ENCODE measurements around the gene KCNT2. TPM values are rescaled to one million over a fixed set of nuclear protein-coding genes. Genes with fewer than 3 reads are reported as not detected.

The KCNT2 gene
- total and polyA plus RNA-seq, 9 of the 15 experiments (the other 6 are each of a cell fraction or from before 2014, with no cell fraction given) = 0.13 to 0.73 (median 0.28) TPM

DNA sequence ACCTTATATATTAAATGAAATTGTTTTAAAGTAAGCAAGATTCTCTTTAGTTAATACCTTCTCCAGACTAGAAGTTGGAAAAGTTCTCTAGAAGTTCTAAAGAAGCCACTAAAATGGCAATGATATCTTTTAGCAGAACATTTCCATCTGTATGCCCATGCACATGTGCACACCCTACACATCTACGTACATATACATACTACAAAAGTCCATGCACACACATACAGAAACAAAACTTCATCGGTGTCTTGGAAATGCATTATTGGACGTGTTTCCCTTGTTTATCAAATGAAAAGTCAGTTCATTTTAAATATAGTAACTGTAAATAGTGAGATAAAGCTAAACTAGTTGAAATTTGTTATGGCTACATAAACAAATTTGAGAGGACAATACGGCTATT, 114.4 kb downstream of the KCNT2 start (continued):
- TF ChIP-seq, protein P1, sequence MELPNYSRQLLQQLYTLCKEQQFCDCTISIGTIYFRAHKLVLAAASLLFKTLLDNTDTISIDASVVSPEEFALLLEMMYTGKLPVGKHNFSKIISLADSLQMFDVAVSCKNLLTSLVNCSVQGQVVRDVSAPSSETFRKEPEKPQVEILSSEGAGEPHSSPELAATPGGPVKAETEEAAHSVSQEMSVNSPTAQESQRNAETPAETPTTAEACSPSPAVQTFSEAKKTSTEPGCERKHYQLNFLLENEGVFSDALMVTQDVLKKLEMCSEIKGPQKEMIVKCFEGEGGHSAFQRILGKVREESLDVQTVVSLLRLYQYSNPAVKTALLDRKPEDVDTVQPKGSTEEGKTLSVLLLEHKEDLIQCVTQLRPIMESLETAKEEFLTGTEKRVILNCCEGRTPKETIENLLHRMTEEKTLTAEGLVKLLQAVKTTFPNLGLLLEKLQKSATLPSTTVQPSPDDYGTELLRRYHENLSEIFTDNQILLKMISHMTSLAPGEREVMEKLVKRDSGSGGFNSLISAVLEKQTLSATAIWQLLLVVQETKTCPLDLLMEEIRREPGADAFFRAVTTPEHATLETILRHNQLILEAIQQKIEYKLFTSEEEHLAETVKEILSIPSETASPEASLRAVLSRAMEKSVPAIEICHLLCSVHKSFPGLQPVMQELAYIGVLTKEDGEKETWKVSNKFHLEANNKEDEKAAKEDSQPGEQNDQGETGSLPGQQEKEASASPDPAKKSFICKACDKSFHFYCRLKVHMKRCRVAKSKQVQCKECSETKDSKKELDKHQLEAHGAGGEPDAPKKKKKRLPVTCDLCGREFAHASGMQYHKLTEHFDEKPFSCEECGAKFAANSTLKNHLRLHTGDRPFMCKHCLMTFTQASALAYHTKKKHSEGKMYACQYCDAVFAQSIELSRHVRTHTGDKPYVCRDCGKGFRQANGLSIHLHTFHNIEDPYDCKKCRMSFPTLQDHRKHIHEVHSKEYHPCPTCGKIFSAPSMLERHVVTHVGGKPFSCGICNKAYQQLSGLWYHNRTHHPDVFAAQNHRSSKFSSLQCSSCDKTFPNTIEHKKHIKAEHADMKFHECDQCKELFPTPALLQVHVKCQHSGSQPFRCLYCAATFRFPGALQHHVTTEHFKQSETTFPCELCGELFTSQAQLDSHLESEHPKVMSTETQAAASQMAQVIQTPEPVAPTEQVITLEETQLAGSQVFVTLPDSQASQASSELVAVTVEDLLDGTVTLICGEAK (IDR thresholded peaks at IDR 0.05) = no peak
- TF ChIP-seq, protein P1 (CRISPR knock-in tag; IDR thresholded peaks at IDR 0.05) = no peak
- TF ChIP-seq MAFF (IDR thresholded peaks at IDR 0.05; ENCODE audit: low read length) (no peak), ZNF77 (CRISPR knock-in tag; IDR thresholded peaks at IDR 0.05) (no peak), EP400 (IDR thresholded peaks at IDR 0.05) (no peak), SMAD3 (CRISPR knock-in tag; conservative IDR thresholded peaks at IDR 0.05) (no peak), DNMT1 (IDR thresholded peaks at IDR 0.05) (no peak), ZNF239 (CRISPR knock-in tag; IDR thresholded peaks at IDR 0.05) (no peak), FOXJ2 (tag; IDR thresholded peaks at IDR 0.05) (no peak)
- TF ChIP-seq, protein P2, sequence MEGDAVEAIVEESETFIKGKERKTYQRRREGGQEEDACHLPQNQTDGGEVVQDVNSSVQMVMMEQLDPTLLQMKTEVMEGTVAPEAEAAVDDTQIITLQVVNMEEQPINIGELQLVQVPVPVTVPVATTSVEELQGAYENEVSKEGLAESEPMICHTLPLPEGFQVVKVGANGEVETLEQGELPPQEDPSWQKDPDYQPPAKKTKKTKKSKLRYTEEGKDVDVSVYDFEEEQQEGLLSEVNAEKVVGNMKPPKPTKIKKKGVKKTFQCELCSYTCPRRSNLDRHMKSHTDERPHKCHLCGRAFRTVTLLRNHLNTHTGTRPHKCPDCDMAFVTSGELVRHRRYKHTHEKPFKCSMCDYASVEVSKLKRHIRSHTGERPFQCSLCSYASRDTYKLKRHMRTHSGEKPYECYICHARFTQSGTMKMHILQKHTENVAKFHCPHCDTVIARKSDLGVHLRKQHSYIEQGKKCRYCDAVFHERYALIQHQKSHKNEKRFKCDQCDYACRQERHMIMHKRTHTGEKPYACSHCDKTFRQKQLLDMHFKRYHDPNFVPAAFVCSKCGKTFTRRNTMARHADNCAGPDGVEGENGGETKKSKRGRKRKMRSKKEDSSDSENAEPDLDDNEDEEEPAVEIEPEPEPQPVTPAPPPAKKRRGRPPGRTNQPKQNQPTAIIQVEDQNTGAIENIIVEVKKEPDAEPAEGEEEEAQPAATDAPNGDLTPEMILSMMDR (IDR thresholded peaks at IDR 0.05 in 2 of 3, conservative IDR thresholded peaks at IDR 0.05 in 1 of 3; ENCODE audit: insufficient read depth in 2 of 3, low read depth in 1 of 3, low read length in 3 of 3) = no peak
- TF ChIP-seq, protein P3, sequence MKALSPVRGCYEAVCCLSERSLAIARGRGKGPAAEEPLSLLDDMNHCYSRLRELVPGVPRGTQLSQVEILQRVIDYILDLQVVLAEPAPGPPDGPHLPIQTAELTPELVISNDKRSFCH (CRISPR knock-in tag; IDR thresholded peaks at IDR 0.05) = no peak
- TF ChIP-seq, protein P3 (tag; IDR thresholded peaks at IDR 0.05) = no peak
- TF ChIP-seq, protein P4, sequence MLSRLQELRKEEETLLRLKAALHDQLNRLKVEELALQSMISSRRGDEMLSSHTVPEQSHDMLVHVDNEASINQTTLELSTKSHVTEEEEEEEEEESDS (CRISPR knock-in tag; IDR thresholded peaks at IDR 0.05) = no peak
- TF ChIP-seq, protein P5, sequence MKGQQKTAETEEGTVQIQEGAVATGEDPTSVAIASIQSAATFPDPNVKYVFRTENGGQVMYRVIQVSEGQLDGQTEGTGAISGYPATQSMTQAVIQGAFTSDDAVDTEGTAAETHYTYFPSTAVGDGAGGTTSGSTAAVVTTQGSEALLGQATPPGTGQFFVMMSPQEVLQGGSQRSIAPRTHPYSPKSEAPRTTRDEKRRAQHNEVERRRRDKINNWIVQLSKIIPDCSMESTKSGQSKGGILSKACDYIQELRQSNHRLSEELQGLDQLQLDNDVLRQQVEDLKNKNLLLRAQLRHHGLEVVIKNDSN (CRISPR knock-in tag; IDR thresholded peaks at IDR 0.05) = no peak
